Liver (tissue), 9 donors: ENCODE data around the gene PPP3CA. TPM values are rescaled to one million over a fixed set of nuclear protein-coding genes. Genes with fewer than 3 reads are reported as not detected.
"Not testable (repeated sequence)": the region's sequence is repeated elsewhere in the genome, so short reads cannot be mapped to it uniquely, and the experiment has no call there.

Experiments used
- DNase-seq: peaks from one replicate; pipeline ENCODE4 v3.0.0-alpha.2; 2017; ENCODE audit warnings: low spot score
- H3K27ac ChIP-seq, 2 donors: one replicate each; pipeline ENCODE4 v1.7.0; 2013; ENCODE audit warnings: inconsistent platforms in 2 of 2, low read length in 2 of 2, control low read depth in 1 of 2, low read depth in 1 of 2, mild to moderate bottlenecking in 1 of 2
- H3K27me3 ChIP-seq, 4 donors: one replicate each; pipeline versions ENCODE4 v1.6.1 to v1.7.0; 2013; ENCODE audit warnings: low read length in 3 of 4, inconsistent platforms in 1 of 4, mild to moderate bottlenecking in 1 of 4, moderate library complexity in 1 of 4; ENCODE audit not compliant: control insufficient read depth in 4 of 4, insufficient read depth in 4 of 4
- H3K36me3 ChIP-seq, 4 donors: one replicate each; pipeline versions ENCODE4 v1.6.1 to v1.7.0; 2013; ENCODE audit warnings: low read length in 3 of 4, mild to moderate bottlenecking in 3 of 4, low read depth in 1 of 4, moderate library complexity in 1 of 4; ENCODE audit not compliant: control insufficient read depth in 4 of 4, insufficient read depth in 3 of 4
- H3K4me1 ChIP-seq, 4 donors: one replicate each; pipeline versions ENCODE4 v1.6.1 to v1.7.0; 2013; ENCODE audit warnings: low read length in 3 of 4, mild to moderate bottlenecking in 3 of 4, moderate library complexity in 1 of 4; ENCODE audit not compliant: control insufficient read depth in 4 of 4, insufficient read depth in 4 of 4
- H3K4me3 ChIP-seq, 3 donors: one replicate each; pipeline versions ENCODE4 v1.6.1 to v1.7.0; 2013; ENCODE audit warnings: low read length in 3 of 3, control low read depth in 1 of 3, low read depth in 1 of 3, mild to moderate bottlenecking in 1 of 3
- H3K9ac ChIP-seq, 2 donors: one replicate each; pipeline ENCODE4 v1.7.0; 2013; ENCODE audit warnings: low read length in 2 of 2, mild to moderate bottlenecking in 2 of 2, moderate library complexity in 2 of 2, control low read depth in 1 of 2, low read depth in 1 of 2
- H3K9me3 ChIP-seq, 4 donors: one replicate each; pipeline versions ENCODE4 v1.6.1 to v1.7.0; 2013; ENCODE audit warnings: low read length in 3 of 4; ENCODE audit not compliant: control insufficient read depth in 4 of 4
- FOXA2 ChIP-seq: IDR thresholded peaks from 2 replicates; pipeline ENCODE4 v1.6.1; 2016; ENCODE audit warnings: antibody characterized with exemption
- GABPA ChIP-seq, 2 donors: IDR thresholded peaks in 1 of 2; conservative IDR thresholded peaks in 1 of 2; 2 replicates each; pipeline ENCODE4 v1.6.1; 2016; ENCODE audit warnings: antibody characterized with exemption in 2 of 2, mild to moderate bottlenecking in 1 of 2, moderate library complexity in 1 of 2
- HNF4G ChIP-seq: IDR thresholded peaks from 2 replicates; pipeline ENCODE4 v1.6.1; 2016; ENCODE audit warnings: antibody characterized with exemption
- JUND ChIP-seq, 2 donors: IDR thresholded peaks; 2 replicates each; pipeline ENCODE4 v1.6.1; 2016; ENCODE audit warnings: antibody characterized with exemption in 2 of 2
- RAD21 ChIP-seq, 2 donors: IDR thresholded peaks; 2 replicates each; pipeline ENCODE4 v1.6.1; 2016; ENCODE audit warnings: antibody characterized with exemption in 2 of 2, mild to moderate bottlenecking in 2 of 2
- RXRA ChIP-seq, 2 donors: IDR thresholded peaks; 2 replicates each; pipeline ENCODE4 v1.6.1; 2017 to 2018; ENCODE audit warnings: antibody characterized with exemption in 2 of 2, mild to moderate bottlenecking in 1 of 2
- SP1 ChIP-seq: IDR thresholded peaks from 2 replicates; pipeline ENCODE4 v1.6.1; 2018; ENCODE audit warnings: antibody characterized with exemption, mild to moderate bottlenecking
- TAF1 ChIP-seq: conservative IDR thresholded peaks from 2 replicates; pipeline ENCODE4 v1.6.1; 2016; ENCODE audit warnings: antibody characterized with exemption, mild to moderate bottlenecking
- WGBS: extraction: QIAGEN DNeasy Blood & Tissue Kit; methylation state at CpG from one replicate; pipeline ENCODE4 v1.1.7; 2013; 5-methylcytosine and 5-hydroxymethylcytosine counted together
- polyA plus RNA-seq, 2 donors: library from polyadenylated mRNA; stranded (reverse) in 1 of 2; unstranded in 1 of 2; fragments of 200-250 nt in 1 of 2; fragments of >200 nt in 1 of 2; fragmentation: Nextera tagmentation in 1 of 2; extraction: Ambion mirVana in 1 of 2; gene quantifications; one replicate each; pipeline versions ENCODE4 v1.2.1 to v1.2.3, GENCODE V29; 2013 to 2015
- total RNA-seq, 2 donors: library from RNA; depleted of rRNA; stranded (reverse); fragments of >200 nt; gene quantifications; one replicate each; pipeline ENCODE4 v1.2.3, GENCODE V29; 2014
- TF ChIP-seq, protein P1 (sequence below): IDR thresholded peaks from 2 replicates; pipeline ENCODE4 v1.6.1; 2016; ENCODE audit warnings: antibody characterized with exemption
- donor health status: healthy.
- donor health status: healthy.
- donor health status: healthy.
- donor health status: healthy.
- donor health status: healthy.

The PPP3CA gene
- total and polyA plus RNA-seq, 4 donors, result 3.6 to 18.2 (median 14.2) TPM

DNA sequence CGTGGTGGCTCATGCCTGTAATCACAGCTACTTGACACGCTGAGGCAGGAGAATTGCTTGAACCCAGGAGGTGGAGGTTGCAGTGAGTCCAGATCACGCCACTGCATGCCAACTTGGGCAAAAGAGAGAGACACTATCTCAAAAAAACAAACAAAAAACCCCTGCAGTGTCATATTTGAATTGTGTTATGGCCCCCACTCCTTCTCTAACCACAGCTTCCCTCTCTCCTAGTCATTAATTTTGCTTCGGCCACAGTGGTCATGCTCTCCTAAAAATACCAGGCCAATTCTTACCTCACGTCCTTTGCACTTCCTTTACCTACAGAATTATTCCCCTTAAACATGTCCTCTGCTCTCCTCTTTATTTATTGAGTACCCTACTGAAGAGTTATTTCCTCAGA, 206.1 kb downstream of the PPP3CA start:
- H3K4me1 ChIP-seq, result peaks cover 0 to 2% (median under 1%) of the 10 kb centered on the region in 4 donors
- 96% methylated on average over 5 of the region's 5 CpGs for WGBS
- no peak for TF ChIP-seq SP1
- TF ChIP-seq, protein P1, sequence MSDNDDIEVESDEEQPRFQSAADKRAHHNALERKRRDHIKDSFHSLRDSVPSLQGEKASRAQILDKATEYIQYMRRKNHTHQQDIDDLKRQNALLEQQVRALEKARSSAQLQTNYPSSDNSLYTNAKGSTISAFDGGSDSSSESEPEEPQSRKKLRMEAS, result no peak
- no peaks in the 10 kb centered on the region for H3K36me3 ChIP-seq
- no peak overlapping the region for H3K27ac ChIP-seq
- H3K9ac ChIP-seq, result no peak overlapping the region
- DNase-seq, result no peak
- no peaks in the 10 kb centered on the region for H3K27me3 ChIP-seq
- H3K4me3 ChIP-seq, result no peak overlapping the region
- H3K9me3 ChIP-seq, result no peaks in the 10 kb centered on the region

DNA sequence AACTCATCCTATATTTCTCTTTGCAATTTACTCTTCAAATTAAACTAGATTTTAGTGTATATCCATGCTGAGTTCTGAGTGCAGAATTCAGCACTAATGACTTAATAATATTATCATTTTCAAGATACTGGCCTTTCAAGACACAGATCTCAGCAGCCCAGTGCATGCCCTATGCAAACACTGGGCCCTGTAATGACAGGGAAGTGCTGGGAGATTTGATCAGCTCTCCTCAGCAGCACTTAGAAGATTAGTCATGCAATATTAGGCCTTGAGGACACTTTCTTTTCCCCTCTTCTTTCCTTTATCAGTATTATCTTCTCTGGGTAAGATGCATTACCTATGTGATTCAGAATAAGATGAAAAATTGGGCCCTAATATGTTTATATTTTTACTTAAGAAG, 207.1 kb downstream of the PPP3CA start:
- Histone ChIP-seq H3K9me3 (no peaks in the 10 kb centered on the region), H3K4me3 (no peak overlapping the region), H3K27me3 (no peaks in the 10 kb centered on the region), H3K4me1 (peaks cover 0 to 11% (median under 1%) of the 10 kb centered on the region in 4 donors), H3K36me3 (no peaks in the 10 kb centered on the region), H3K9ac (no peak overlapping the region), H3K27ac (no peak overlapping the region)
- TF ChIP-seq JUND (IDR thresholded peaks at IDR 0.05) (no peak), HNF4G (no peak)
- DNase-seq, result no peak

DNA sequence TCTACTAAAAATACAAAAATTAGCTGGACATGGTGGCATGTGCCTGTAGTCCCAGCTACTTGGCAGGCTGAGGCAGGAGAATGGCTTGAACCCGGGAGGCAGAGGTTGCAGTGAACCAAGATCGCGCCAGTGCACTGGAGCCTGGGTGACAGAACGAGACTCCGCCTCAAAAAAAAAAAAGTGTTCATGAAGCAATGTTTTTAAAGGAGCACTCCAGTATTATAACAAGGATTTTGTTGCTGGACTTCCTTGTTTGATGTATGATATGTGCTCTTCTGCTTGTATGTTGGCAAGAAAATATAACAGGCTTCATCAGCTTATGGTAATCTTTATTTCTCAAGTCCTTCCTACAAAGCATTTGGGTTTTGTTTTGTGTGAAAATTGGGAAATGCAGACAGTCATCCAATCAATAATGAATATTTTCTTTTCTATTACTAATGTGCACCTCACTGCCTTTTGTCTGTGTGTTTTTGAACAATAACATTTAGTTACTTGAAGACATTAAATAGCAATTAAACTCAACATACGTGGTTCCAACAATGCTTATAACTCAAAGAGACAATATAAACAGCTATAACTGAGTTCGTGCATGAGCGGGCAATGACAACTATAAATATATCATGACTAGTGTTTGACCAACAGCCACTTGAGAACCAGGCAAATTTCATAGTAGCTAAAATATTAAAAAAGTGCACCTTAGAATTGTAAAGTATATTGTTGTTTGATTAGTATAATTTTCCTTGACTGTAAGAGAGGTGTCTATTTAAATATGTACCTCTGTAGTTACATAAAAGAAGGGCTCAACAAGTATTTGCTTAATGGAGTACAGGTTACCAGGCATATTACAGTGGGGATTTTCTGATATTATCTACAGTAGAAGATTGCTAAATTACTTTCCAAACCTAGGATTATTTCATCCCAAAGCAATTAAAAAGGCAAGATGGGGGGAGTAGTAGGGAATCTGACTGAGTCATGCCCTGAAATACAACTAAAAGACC, 210.7 kb downstream of the PPP3CA start:
- Histone ChIP-seq H3K27me3 (no peaks in the 10 kb centered on the region), H3K9me3 (no peaks in the 10 kb centered on the region), H3K9ac (no peak overlapping the region), H3K27ac (no peak overlapping the region), H3K36me3 (no peaks in the 10 kb centered on the region), H3K4me3 (no peak overlapping the region), H3K4me1 (peaks cover 0 to 11% (median under 1%) of the 10 kb centered on the region in 4 donors)
- TF ChIP-seq RXRA (IDR thresholded peaks at IDR 0.05), result peak in 1 of 2 donors; percentile 22
- TF ChIP-seq GABPA (IDR thresholded peaks at IDR 0.05 in 1 of 2, conservative IDR thresholded peaks at IDR 0.05 in 1 of 2), result no peak
- TF ChIP-seq FOXA2, result no peak
- no peak for DNase-seq
- WGBS, result 71% methylated on average over 8 of the region's 8 CpGs

DNA sequence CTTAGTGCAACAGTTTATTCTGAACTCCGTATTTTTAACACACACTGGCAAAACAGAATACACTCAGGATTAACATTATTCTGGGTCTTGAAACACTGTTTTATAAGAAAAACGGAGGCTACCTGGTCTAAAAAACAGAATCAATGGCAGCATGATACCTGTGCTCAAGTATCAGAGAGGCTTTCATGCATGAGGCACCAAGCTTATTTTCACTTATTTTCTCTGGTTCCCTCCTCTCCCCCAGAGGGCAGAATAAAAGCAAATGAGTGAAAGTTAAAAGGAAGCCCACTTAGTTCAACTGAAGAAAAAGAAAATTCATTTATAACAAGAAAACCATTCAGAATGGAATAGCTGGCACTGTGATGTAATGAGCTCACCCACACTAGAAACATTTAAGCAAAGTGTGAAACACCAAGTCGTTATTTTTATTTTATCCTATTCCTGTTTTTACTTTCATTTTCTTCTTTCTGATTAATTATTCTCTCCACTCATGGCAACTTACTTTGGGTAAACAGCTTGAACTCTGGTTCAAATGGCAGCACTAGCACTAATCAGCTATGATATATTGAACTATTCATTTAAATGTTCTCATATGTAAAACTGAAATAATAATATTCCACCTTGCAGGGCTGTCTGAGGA, 211.8 kb downstream of the PPP3CA start:
- no peak overlapping the region for H3K9ac ChIP-seq
- H3K4me1 ChIP-seq, result peaks cover 0 to 11% (median under 1%) of the 10 kb centered on the region in 4 donors
- H3K9me3 ChIP-seq, result no peaks in the 10 kb centered on the region
- 52% methylated on average over 3 of the region's 3 CpGs for WGBS
- H3K27ac ChIP-seq, result peak overlapping the region in 1 of 2 donors; percentile 31
- DNase-seq, result no peak
- TF ChIP-seq TAF1 (no peak), RAD21 (IDR thresholded peaks at IDR 0.05) (peak in 1 of 2 donors; percentile 11)
- TF ChIP-seq, protein P1, result no peak
- H3K4me3 ChIP-seq, result peak overlapping the region; percentile 11 to 27 (median 19)
- H3K27me3 ChIP-seq, result no peaks in the 10 kb centered on the region
- no peaks in the 10 kb centered on the region for H3K36me3 ChIP-seq

DNA sequence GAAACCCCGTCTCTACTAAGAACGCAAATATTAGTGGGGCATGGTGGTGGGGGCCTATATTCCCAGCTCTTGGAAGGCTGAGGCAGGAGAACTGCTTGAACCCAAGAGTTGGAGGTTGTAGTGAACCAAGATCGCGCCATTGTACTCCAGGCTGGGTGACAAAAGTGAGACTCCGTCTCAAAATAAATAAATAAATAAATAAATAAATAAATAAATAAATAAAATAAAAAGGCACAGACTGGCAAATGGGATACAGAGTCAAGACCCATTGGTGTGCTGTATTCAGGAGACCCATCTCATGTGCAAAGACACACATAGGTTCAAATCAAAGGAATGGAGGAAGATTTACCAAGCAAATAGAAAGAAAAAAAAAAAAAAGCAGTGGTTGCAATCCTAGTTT, 216.3 kb downstream of the PPP3CA start:
- H3K9ac ChIP-seq, H3K27ac ChIP-seq, H3K36me3 ChIP-seq, H3K27me3 ChIP-seq, H3K4me1 ChIP-seq, H3K4me3 ChIP-seq, DNase-seq, H3K9me3 ChIP-seq: not testable (repeated sequence)
- WGBS, result 99% methylated on average over 5 of the region's 5 CpGs

DNA sequence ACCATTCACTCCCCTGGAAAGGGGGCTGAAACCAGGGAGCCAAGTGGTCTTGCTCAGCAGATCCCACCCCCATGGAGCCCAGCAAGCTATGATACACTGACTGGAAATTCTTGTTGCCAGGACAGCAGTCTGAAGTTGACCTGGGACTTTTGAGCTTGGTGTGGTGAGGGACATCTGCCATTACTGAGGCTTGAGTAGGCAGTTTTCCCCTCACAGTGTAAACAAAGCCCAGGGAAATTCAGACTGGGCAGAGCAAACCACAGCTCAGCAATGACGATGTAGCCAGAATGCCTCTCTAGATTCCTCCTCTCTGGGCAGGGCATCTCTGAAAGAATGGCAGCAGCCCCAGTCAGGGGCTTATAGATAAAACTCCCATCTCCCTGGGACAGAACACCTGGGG, 218.4 kb downstream of the PPP3CA start:
- not testable (repeated sequence) for H3K27me3 ChIP-seq, H3K9me3 ChIP-seq, H3K4me3 ChIP-seq, H3K36me3 ChIP-seq, H3K27ac ChIP-seq, H3K9ac ChIP-seq, DNase-seq, H3K4me1 ChIP-seq
- WGBS, result 90% methylated on average over 1 of the region's 1 CpG
